ENCODE data around the gene OTOR.

OTOR gene

GRCh38 chr20:16785226-16785625 is 37.1 kb downstream of the OTOR start:
- Histone ChIP-seq H3K27ac (no peak overlapping the region), H3K4me1 (no peaks in the 10 kb centered on the region), H3K9ac (no peak overlapping the region), H3K4me2 (no peak overlapping the region), H4K20me1 (no peaks in the 10 kb centered on the region), H3K4me3 (no peak overlapping the region), H3K36me3 (no peaks in the 10 kb centered on the region; a peak in 1 of 22 replicates), H3K27me3 (no peaks in the 10 kb centered on the region), H3K9me3 (replicated peaks in 1 of 11) (peaks cover 20 to 46% (median 30%) of the 10 kb centered on the region in 11 experiments)
- no peak for TF ChIP-seq Cebpa-rat (IDR thresholded peaks at IDR 0.05)
